ENCODE results near the gene CHADL. TPM values are rescaled to one million over a fixed set of nuclear protein-coding genes. Genes with fewer than 3 reads are reported as not detected.
A peak's percentile ranks its signal among the peaks of the same experiment; 100 is the strongest.

The CHADL gene
- total RNA-seq (2013; cell fraction: nucleolus; rRNA removed), result 0.27 and 0.86 TPM in 2 replicates
- total RNA-seq (2014; rRNA removed) (0.22 TPM in 1 of 2 replicates, not detected in the other), total RNA-seq (2014; rRNA removed; fragmentation: Illumina TruSeq; extraction: Trizol) (not detected in 2 replicates), total RNA-seq (2021) (not detected in 2 replicates), polyA plus RNA-seq (2011; rRNA removed) (not detected in 2 replicates), polyA plus RNA-seq (2014; fragmentation: Illumina TruSeq; extraction: Trizol) (not detected in 2 replicates), polyA plus RNA-seq (2014; fragmentation: Nextera tagmentation; extraction: Ambion mirVana) (not detected), polyA plus RNA-seq (2014; rRNA removed) (0.63 TPM in 1 of 2 replicates, not detected in the other), polyA plus RNA-seq (2016; fragmentation: Nextera tagmentation; extraction: Ambion mirVana) (under 1 TPM in 1 of 2 experiments, not detected in 1; 0.24 TPM), polyA minus RNA-seq (2011; rRNA and poly(A)+ RNA removed) (not detected in 2 replicates), Bru-seq, nascent RNA (percentile 27 among the genes with signal in this experiment), BruChase-seq, experiment 1, labeled RNA remaining after a 6-hour chase (percentile 21 among the genes with signal in this experiment), BruChase-seq, experiment 2, labeled RNA remaining after a 2-hour chase (percentile 28 among the genes with signal in this experiment)
- not detected for polyA plus RNA-seq (2011; ENCODE audit: low read depth)
- not detected in 2 replicates for polyA plus RNA-seq (2011; cell fraction: cytosol; rRNA removed)
- not detected in 2 replicates for polyA plus RNA-seq (2011; cell fraction: nucleus; rRNA removed)
- 0.05 and 0.11 TPM in 2 replicates for polyA plus RNA-seq (2012)
- polyA minus RNA-seq (2011; cell fraction: cytosol; rRNA and poly(A)+ RNA removed), result not detected in 2 replicates
- 0.12 and 0.19 TPM in 2 replicates for polyA minus RNA-seq (2011; cell fraction: nucleus; rRNA and poly(A)+ RNA removed)
- long read RNA-seq, experiment 1, result 0 reads
- long read RNA-seq, experiment 2, result 0 reads

- FAIRE-seq, result no peak
- H3K27ac ChIP-seq (ENCODE audit: control insufficient read depth, insufficient read depth), result no peak within 1 kb of the TSS
- ChIA-PET SMC1A (ENCODE audit: uncharacterized antibody, unreplicated experiment) (interaction anchor here (1.1 to 1.3 kb wide), 2 partner anchors 15 to 317 kb away, joined by 3 read pairs; no protein-coding TSS in a partner anchor), RAD21 (ENCODE audit: unreplicated experiment) (no interaction called here), CTCF (interaction anchor here (0.6 to 5.6 kb wide), 2 partner anchors 318 kb away, joined by 3 to 136 read pairs; no protein-coding TSS in a partner anchor), POLR2A (interaction anchor here (0.6 kb wide), 1 partner anchor 318 kb away, joined by 3 read pairs; no protein-coding TSS in a partner anchor)
- no peak within 1 kb of the TSS for H2AFZ ChIP-seq (ENCODE audit: control insufficient read depth, low read depth, low read length)
- peaks cover 3% of the 10 kb centered on the region; the same call in 1 of the 2 replicates for H3K4me1 ChIP-seq (ENCODE audit: control insufficient read depth, insufficient read depth, low read length)
- no peak for DNase-seq (ENCODE audit: low read depth, low spot score)
- 60% methylated on average over 24 of the region's 24 CpGs for WGBS (ENCODE audit: insufficient coverage, insufficient replicate concordance, low lambda C conversion rate, missing lambda C conversion rate)
- no TSS peak for BruUV-seq (replicated peaks)
- H3K9me3 ChIP-seq (replicated peaks; ENCODE audit: control insufficient read depth, insufficient read depth, low read length), result no peaks in the 10 kb centered on the region
- H3K36me3 ChIP-seq (ENCODE audit: control insufficient read depth in 2 of 2, insufficient read depth in 2 of 2, low read length in 1 of 2), result peaks cover 0 to 3% of the 10 kb centered on the region in 2 experiments; a peak in 1 of 4 replicates
- H3K27me3 ChIP-seq (replicated peaks in 1 of 2; ENCODE audit: control insufficient read depth in 2 of 2, insufficient read depth in 2 of 2, low read length in 1 of 2), result no peaks in the 10 kb centered on the region; a peak in 1 of 4 replicates
- no peak within 1 kb of the TSS for H3K9ac ChIP-seq (ENCODE audit: control insufficient read depth, insufficient read depth, low read length)
- ATAC-seq, result no peak
- H4K20me1 ChIP-seq (ENCODE audit: control insufficient read depth, insufficient read depth), result no peaks in the 10 kb centered on the region
- in situ Hi-C loops (cut with MboI) (no loop called here), intact Hi-C loops (cut with micrococcal nuclease; ENCODE audit: unreplicated experiment) (no loop called here)
- no peaks in the 10 kb centered on the region for H3K79me2 ChIP-seq (ENCODE audit: control insufficient read depth, insufficient read depth, low read length)
- H3K4me3 ChIP-seq, result no peak within 1 kb of the TSS
- H3K4me2 ChIP-seq (ENCODE audit: control insufficient read depth, insufficient read depth), result no peak within 1 kb of the TSS
- TF ChIP-seq TCF12 (IDR thresholded peaks at IDR 0.05; ENCODE audit: low read depth, low read length) (no peak), USF2 (IDR thresholded peaks at IDR 0.05; ENCODE audit: borderline replicate concordance, low read depth, low read length) (no peak), CBX5 (IDR thresholded peaks at IDR 0.05; ENCODE audit: low read depth) (no peak), ZNF217 (IDR thresholded peaks at IDR 0.05) (no peak), REST (IDR thresholded peaks at IDR 0.05; ENCODE audit: low read depth, low read length) (no peak), ZNF207 (IDR thresholded peaks at IDR 0.05; ENCODE audit: borderline replicate concordance) (no peak), ZNF687 (IDR thresholded peaks at IDR 0.05) (no peak), ATF7 (IDR thresholded peaks at IDR 0.05; ENCODE audit: low read depth) (no peak), DPF2 (IDR thresholded peaks at IDR 0.05) (no peak)
These were observed at the start of gene CHADL for GRCh38 chr22:41240377-41241132. Gene CHADL (minus strand): TSS chr22:41240931. CDS start chr22:41240881, 50 bp downstream.
